ENCODE data around the gene AXDND1. TPM values are rescaled to one million over a fixed set of nuclear protein-coding genes. Genes with fewer than 3 reads are reported as not detected.
"Not testable (repeated sequence)": the region's sequence is repeated elsewhere in the genome, so short reads cannot be mapped to it uniquely, and the experiment has no call there.

The AXDND1 gene
- total and polyA plus RNA-seq, 2 experiments from 2014 or later = not detected

GRCh38 chr1:179510038-179510437, 144.3 kb downstream of the AXDND1 start:
- in situ Hi-C loops (cut with MboI) = no loop called here
- DNase-seq = no peak
- Histone ChIP-seq H3K9me2 (ENCODE audit: insufficient read depth) (no peaks in the 10 kb centered on the region), H3K36me3 (ENCODE audit: low read depth) (no peaks in the 10 kb centered on the region), H3F3A (ENCODE audit: insufficient read depth) (no peaks in the 10 kb centered on the region), H3K27ac (no peak overlapping the region), H3K4me2 (ENCODE audit: unreplicated experiment) (no peak overlapping the region), H3K9me3 (ENCODE audit: low read depth) (no peaks in the 10 kb centered on the region), H3K27me3 (replicated peaks; ENCODE audit: insufficient read depth) (no peaks in the 10 kb centered on the region), H3K9ac (no peak overlapping the region), H2AFZ (no peak overlapping the region), H3K79me2 (ENCODE audit: insufficient read depth) (no peaks in the 10 kb centered on the region), H3K4me3 (no peak overlapping the region), H4K20me1 (ENCODE audit: insufficient read depth) (no peaks in the 10 kb centered on the region), H3K4me1 (ENCODE audit: insufficient read depth) (no peaks in the 10 kb centered on the region)
- 13 to 22% methylated on average over 2 of the region's 2 CpGs for WGBS, 2 experiments (ENCODE audit: low coverage in 1 of 2, low lambda C conversion rate in 2 of 2, missing lambda C conversion rate in 2 of 2)
- TF ChIP-seq EZH2 (IDR thresholded peaks at IDR 0.05; ENCODE audit: insufficient read depth, poor library complexity, severe bottlenecking) = no peak

- Histone ChIP-seq H3K4me1 (ENCODE audit: insufficient read depth) (no peaks in the 10 kb centered on the region), H3K79me2 (ENCODE audit: insufficient read depth) (no peaks in the 10 kb centered on the region), H3F3A (ENCODE audit: insufficient read depth) (no peaks in the 10 kb centered on the region), H4K20me1 (ENCODE audit: insufficient read depth) (no peaks in the 10 kb centered on the region), H3K4me3 (no peak overlapping the region), H3K9ac (no peak overlapping the region), H3K4me2 (ENCODE audit: unreplicated experiment) (no peak overlapping the region), H3K9me3 (ENCODE audit: low read depth) (no peaks in the 10 kb centered on the region), H3K27me3 (replicated peaks; ENCODE audit: insufficient read depth) (no peaks in the 10 kb centered on the region), H3K27ac (no peak overlapping the region), H2AFZ (no peak overlapping the region), H3K9me2 (ENCODE audit: insufficient read depth) (no peaks in the 10 kb centered on the region), H3K36me3 (ENCODE audit: low read depth) (no peaks in the 10 kb centered on the region)
- WGBS, 2 experiments (ENCODE audit: low coverage in 1 of 2, low lambda C conversion rate in 2 of 2, missing lambda C conversion rate in 2 of 2) = 26 to 34% methylated on average over 11 of the region's 11 CpGs
- TF ChIP-seq EZH2phosphoT487 (IDR thresholded peaks at IDR 0.05; ENCODE audit: insufficient read depth, low read depth) (no peak), EZH2 (IDR thresholded peaks at IDR 0.05; ENCODE audit: insufficient read depth, poor library complexity, severe bottlenecking) (no peak)
- in situ Hi-C loops (cut with MboI) = no loop called here
- no peak for DNase-seq
Observed at GRCh38 chr1:179516976-179517705, 151.4 kb downstream of the AXDND1 start.

- H3K27me3 ChIP-seq (replicated peaks; ENCODE audit: insufficient read depth); H3K9me3 ChIP-seq (ENCODE audit: low read depth); H3K4me2 ChIP-seq (ENCODE audit: unreplicated experiment); H3K79me2 ChIP-seq (ENCODE audit: insufficient read depth); H3K27ac ChIP-seq; H3K9me2 ChIP-seq (ENCODE audit: insufficient read depth); H3K4me1 ChIP-seq (ENCODE audit: insufficient read depth); H3F3A ChIP-seq (ENCODE audit: insufficient read depth); DNase-seq; H2AFZ ChIP-seq; H3K9ac ChIP-seq; in situ Hi-C loops (cut with MboI); H3K4me3 ChIP-seq; H3K36me3 ChIP-seq (ENCODE audit: low read depth); H4K20me1 ChIP-seq (ENCODE audit: insufficient read depth): not testable (repeated sequence)
- WGBS, 2 experiments (ENCODE audit: low coverage in 1 of 2, low lambda C conversion rate in 2 of 2, missing lambda C conversion rate in 2 of 2) = 50 to 52% methylated on average over 1 of the region's 1 CpG
Observed at GRCh38 chr1:179518544-179518943, 152.8 kb downstream of the AXDND1 start.

- TF ChIP-seq EZH2 (IDR thresholded peaks at IDR 0.05; ENCODE audit: insufficient read depth, poor library complexity, severe bottlenecking) = no peak
- no peak for TF ChIP-seq EZH2phosphoT487 (IDR thresholded peaks at IDR 0.05; ENCODE audit: insufficient read depth, low read depth)
- no peaks in the 10 kb centered on the region for H3K27me3 ChIP-seq (replicated peaks; ENCODE audit: insufficient read depth)
- H3K79me2 ChIP-seq (ENCODE audit: insufficient read depth) = no peaks in the 10 kb centered on the region
- 36 to 38% methylated on average over 8 of the region's 8 CpGs for WGBS, 2 experiments (ENCODE audit: low coverage in 1 of 2, low lambda C conversion rate in 2 of 2, missing lambda C conversion rate in 2 of 2)
- no peaks in the 10 kb centered on the region for H3F3A ChIP-seq (ENCODE audit: insufficient read depth)
- H3K4me2 ChIP-seq (ENCODE audit: unreplicated experiment) = no peak overlapping the region
- H3K9me2 ChIP-seq (ENCODE audit: insufficient read depth) = no peaks in the 10 kb centered on the region
- no peaks in the 10 kb centered on the region for H3K36me3 ChIP-seq (ENCODE audit: low read depth)
- DNase-seq = no peak
- H2AFZ ChIP-seq = no peak overlapping the region
- H3K9ac ChIP-seq = no peak overlapping the region
- no peaks in the 10 kb centered on the region for H3K4me1 ChIP-seq (ENCODE audit: insufficient read depth)
- H4K20me1 ChIP-seq (ENCODE audit: insufficient read depth) = no peaks in the 10 kb centered on the region
- H3K4me3 ChIP-seq = no peak overlapping the region
- in situ Hi-C loops (cut with MboI) = no loop called here
- no peak overlapping the region for H3K27ac ChIP-seq
- H3K9me3 ChIP-seq (ENCODE audit: low read depth) = no peaks in the 10 kb centered on the region
Observed at GRCh38 chr1:179529482-179530195, 163.9 kb downstream of the AXDND1 start.

All from GM23248 (cell line).